GM23248 (cell line): ENCODE results near the gene PTEN. TPM values are rescaled to one million over a fixed set of nuclear protein-coding genes. Genes with fewer than 3 reads are reported as not detected.
"Not testable (repeated sequence)": the region's sequence is repeated elsewhere in the genome, so short reads cannot be mapped to it uniquely, and the experiment has no call there.

Experiments used
- DNase-seq: peaks from one replicate; pipeline ENCODE4 v3.0.0-alpha.2; 2015
- H2AFZ ChIP-seq: fragments of 200-600 bp; sonication (generic); 2 replicates; pipeline ENCODE4 v1.6.1; 2016; ENCODE audit warnings: antibody characterized with exemption
- H3F3A ChIP-seq: fragments of 200-600 bp; sonication (generic); 2 replicates; pipeline ENCODE4 v1.6.1; 2016; ENCODE audit warnings: mild to moderate bottlenecking, antibody characterized with exemption, mixed run types; ENCODE audit not compliant: insufficient read depth
- H3K27ac ChIP-seq: fragments of 200-600 bp; sonication (generic); 2 replicates; pipeline ENCODE4 v1.5.1; 2016; ENCODE audit warnings: mild to moderate bottlenecking
- H3K27me3 ChIP-seq: fragments of 200-600 bp; sonication (generic); replicated peaks from 2 replicates; pipeline ENCODE4 v1.6.1; 2016; ENCODE audit warnings: mild to moderate bottlenecking; ENCODE audit not compliant: insufficient read depth
- H3K36me3 ChIP-seq: fragments of 200-600 bp; sonication (generic); 2 replicates; pipeline ENCODE4 v1.6.1; 2016; ENCODE audit warnings: low read depth, mild to moderate bottlenecking
- H3K4me1 ChIP-seq: fragments of 200-600 bp; sonication (generic); 2 replicates; pipeline ENCODE4 v1.6.1; 2016; ENCODE audit warnings: mild to moderate bottlenecking; ENCODE audit not compliant: insufficient read depth
- H3K4me2 ChIP-seq: fragments of 200-600 bp; sonication (generic); one replicate; pipeline ENCODE4 v1.6.1; 2016; ENCODE audit warnings: mild to moderate bottlenecking; ENCODE audit not compliant: unreplicated experiment
- H3K4me3 ChIP-seq: fragments of 200-600 bp; sonication (generic); 2 replicates; pipeline ENCODE4 v1.5.1; 2016; ENCODE audit warnings: mild to moderate bottlenecking
- H3K79me2 ChIP-seq: fragments of 200-600 bp; sonication (generic); 2 replicates; pipeline ENCODE4 v1.6.1; 2016; ENCODE audit warnings: mild to moderate bottlenecking; ENCODE audit not compliant: insufficient read depth
- H3K9ac ChIP-seq: fragments of 200-600 bp; sonication (generic); 2 replicates; pipeline ENCODE4 v1.6.1; 2016; ENCODE audit warnings: mild to moderate bottlenecking
- H3K9me2 ChIP-seq: fragments of 200-600 bp; sonication (generic); 2 replicates; pipeline ENCODE4 v1.6.1; 2016; ENCODE audit warnings: mixed run types, mild to moderate bottlenecking, moderate library complexity; ENCODE audit not compliant: insufficient read depth
- H3K9me3 ChIP-seq: fragments of 200-600 bp; sonication (generic); one replicate; pipeline ENCODE4 v1.6.1; 2017; ENCODE audit warnings: low read depth
- H4K20me1 ChIP-seq: fragments of 200-600 bp; sonication (generic); 2 replicates; pipeline ENCODE4 v1.6.0; 2016; ENCODE audit not compliant: insufficient read depth
- EZH2 ChIP-seq: fragments of 200-600 bp; sonication (generic); IDR thresholded peaks from 2 replicates; pipeline ENCODE4 v1.6.1; 2018; ENCODE audit warnings: antibody characterized with exemption, mild to moderate bottlenecking; ENCODE audit not compliant: insufficient read depth, poor library complexity, severe bottlenecking
- EZH2phosphoT487 ChIP-seq: fragments of 200-600 bp; sonication (generic); IDR thresholded peaks from 2 replicates; pipeline ENCODE4 v1.6.1; 2018; ENCODE audit warnings: antibody characterized with exemption, moderate library complexity, mild to moderate bottlenecking, low read depth; ENCODE audit not compliant: insufficient read depth
- WGBS, 2 experiments: methylation state at CpG; one replicate each; pipeline ENCODE4 v1.1.6; 2015 to 2017; ENCODE audit warnings: low lambda C conversion rate in 2 of 2, low coverage in 1 of 2; ENCODE audit errors: missing lambda C conversion rate in 2 of 2; 5-methylcytosine and 5-hydroxymethylcytosine counted together
- in situ Hi-C: fragments of 300-500 bp; cut with MboI; formaldehyde crosslinking; loops from 2 replicates; pipeline ENCODE4 v1.15.0; 2020
- polyA plus RNA-seq: library from polyadenylated mRNA; unstranded; fragments of >200 nt; fragmentation: Nextera tagmentation; extraction: Ambion mirVana; gene quantifications from 2 replicates; pipeline ENCODE4 v1.2.1, GENCODE V29; 2016
- total RNA-seq: library from RNA; depleted of rRNA; stranded (reverse); fragments of >200 nt; shearing (Covaris generic); gene quantifications from 2 replicates; pipeline ENCODE4 v1.2.3, GENCODE V29; 2014

Gene PTEN
- total and polyA plus RNA-seq, 2 experiments from 2014 or later = 35.5 to 93.9 TPM

DNA sequence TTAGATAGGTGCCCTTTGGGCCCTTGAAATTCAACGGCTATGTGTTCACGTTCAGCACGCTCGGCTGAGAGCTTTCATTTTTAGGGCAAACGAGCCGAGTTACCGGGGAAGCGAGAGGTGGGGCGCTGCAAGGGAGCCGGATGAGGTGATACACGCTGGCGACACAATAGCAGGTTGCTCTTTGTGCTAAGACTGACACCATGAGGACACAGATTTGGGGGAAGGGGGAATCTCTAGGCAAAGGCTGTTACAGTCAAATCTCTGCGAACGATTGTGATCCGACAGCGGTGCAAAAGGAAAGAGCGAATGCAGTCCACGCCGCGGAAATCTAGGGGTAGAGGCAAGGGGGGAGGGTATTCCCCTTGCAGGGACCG, 759 bp upstream of the PTEN start:
- Histone ChIP-seq H3K9ac (peak overlapping the region; percentile 94), H3K9me3 (no peaks in the 10 kb centered on the region), H3K4me3 (peak overlapping the region; percentile 98), H4K20me1 (peaks cover 6% of the 10 kb centered on the region; the same call in 1 of the 2 replicates), H3K27ac (peak overlapping the region; percentile 93), H2AFZ (peak overlapping the region; percentile 88), H3K79me2 (peaks cover 37% of the 10 kb centered on the region), H3K4me2 (peak overlapping the region; percentile 94), H3F3A (peaks cover 43% of the 10 kb centered on the region), H3K9me2 (no peaks in the 10 kb centered on the region), H3K36me3 (no peaks in the 10 kb centered on the region), H3K4me1 (0 out of 2 replicates have a peak, but pooled peaks cover 4% of the 10 kb centered on the region), H3K27me3 (no peaks in the 10 kb centered on the region)
- TF ChIP-seq EZH2 (no peak), EZH2phosphoT487 (no peak)
- in situ Hi-C loops = no loop called here
- DNase-seq = peak; percentile 77
- WGBS, 2 experiments = 2 to 3% methylated on average over 21 of the region's 21 CpGs

DNA sequence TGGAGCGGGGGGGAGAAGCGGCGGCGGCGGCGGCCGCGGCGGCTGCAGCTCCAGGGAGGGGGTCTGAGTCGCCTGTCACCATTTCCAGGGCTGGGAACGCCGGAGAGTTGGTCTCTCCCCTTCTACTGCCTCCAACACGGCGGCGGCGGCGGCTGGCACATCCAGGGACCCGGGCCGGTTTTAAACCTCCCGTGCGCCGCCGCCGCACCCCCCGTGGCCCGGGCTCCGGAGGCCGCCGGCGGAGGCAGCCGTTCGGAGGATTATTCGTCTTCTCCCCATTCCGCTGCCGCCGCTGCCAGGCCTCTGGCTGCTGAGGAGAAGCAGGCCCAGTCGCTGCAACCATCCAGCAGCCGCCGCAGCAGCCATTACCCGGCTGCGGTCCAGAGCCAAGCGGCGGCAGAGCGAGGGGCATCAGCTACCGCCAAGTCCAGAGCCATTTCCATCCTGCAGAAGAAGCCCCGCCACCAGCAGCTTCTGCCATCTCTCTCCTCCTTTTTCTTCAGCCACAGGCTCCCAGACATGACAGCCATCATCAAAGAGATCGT, 598 bp downstream of the PTEN start:
- H3K9me3 ChIP-seq, H3K27me3 ChIP-seq, in situ Hi-C loops, H3K9me2 ChIP-seq, H3K36me3 ChIP-seq: not testable (repeated sequence)
- peak; percentile 62 for DNase-seq
- Histone ChIP-seq H3K4me2 (peak overlapping the region; percentile 99), H4K20me1 (peaks cover 12% of the 10 kb centered on the region; the same call in 1 of the 2 replicates), H3K27ac (peak overlapping the region; percentile 93), H3K4me1 (0 out of 2 replicates have a peak, but pooled peaks cover 15% of the 10 kb centered on the region), H3K79me2 (peaks cover 51% of the 10 kb centered on the region), H3K9ac (peak overlapping the region; percentile 94), H3K4me3 (peak overlapping the region; percentile 98), H2AFZ (peak overlapping the region; percentile 47), H3F3A (peaks cover 43% of the 10 kb centered on the region)
- WGBS, 2 experiments = 0 to 1% methylated on average over 18 to 39 of the region's 47 CpGs

DNA sequence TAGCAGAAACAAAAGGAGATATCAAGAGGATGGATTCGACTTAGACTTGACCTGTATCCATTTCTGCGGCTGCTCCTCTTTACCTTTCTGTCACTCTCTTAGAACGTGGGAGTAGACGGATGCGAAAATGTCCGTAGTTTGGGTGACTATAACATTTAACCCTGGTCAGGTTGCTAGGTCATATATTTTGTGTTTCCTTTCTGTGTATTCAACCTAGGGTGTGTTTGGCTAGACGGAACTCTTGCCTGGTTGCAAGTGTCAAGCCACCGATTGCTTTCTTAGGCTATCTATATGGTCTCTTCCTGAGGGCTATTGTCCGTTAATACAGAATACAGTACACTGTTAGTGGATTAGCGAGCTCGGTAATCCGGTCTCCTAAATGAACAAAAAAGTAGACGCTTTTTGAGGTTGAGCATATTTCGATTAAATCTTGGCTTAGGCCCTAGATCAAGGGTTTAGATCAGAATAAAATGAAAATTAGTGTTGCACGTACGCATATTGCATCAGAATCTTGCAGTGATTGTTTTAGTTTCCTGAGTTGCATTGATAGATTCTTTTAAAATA, 1.2 kb downstream of the PTEN start:
- H3K9me2 ChIP-seq = no peaks in the 10 kb centered on the region
- H3K4me1 ChIP-seq = 0 out of 2 replicates have a peak, but pooled peaks cover 19% of the 10 kb centered on the region
- H3K79me2 ChIP-seq = peaks cover 56% of the 10 kb centered on the region
- peak overlapping the region; percentile 98 for H3K4me3 ChIP-seq
- TF ChIP-seq EZH2phosphoT487 = no peak
- no peak for TF ChIP-seq EZH2
- 1% methylated on average over 16 of the region's 16 CpGs for WGBS, 2 experiments
- DNase-seq = peak; percentile 33
- peak overlapping the region; percentile 94 for H3K9ac ChIP-seq
- H3K4me2 ChIP-seq = peak overlapping the region; percentile 99
- no peaks in the 10 kb centered on the region for H3K27me3 ChIP-seq
- peak overlapping the region; percentile 47 for H2AFZ ChIP-seq
- peaks cover 12% of the 10 kb centered on the region; the same call in 1 of the 2 replicates for H4K20me1 ChIP-seq
- H3K9me3 ChIP-seq = no peaks in the 10 kb centered on the region
- H3K36me3 ChIP-seq = no peaks in the 10 kb centered on the region
- in situ Hi-C loops = no loop called here
- H3K27ac ChIP-seq = peak overlapping the region; percentile 93
- peaks cover 43% of the 10 kb centered on the region for H3F3A ChIP-seq

DNA sequence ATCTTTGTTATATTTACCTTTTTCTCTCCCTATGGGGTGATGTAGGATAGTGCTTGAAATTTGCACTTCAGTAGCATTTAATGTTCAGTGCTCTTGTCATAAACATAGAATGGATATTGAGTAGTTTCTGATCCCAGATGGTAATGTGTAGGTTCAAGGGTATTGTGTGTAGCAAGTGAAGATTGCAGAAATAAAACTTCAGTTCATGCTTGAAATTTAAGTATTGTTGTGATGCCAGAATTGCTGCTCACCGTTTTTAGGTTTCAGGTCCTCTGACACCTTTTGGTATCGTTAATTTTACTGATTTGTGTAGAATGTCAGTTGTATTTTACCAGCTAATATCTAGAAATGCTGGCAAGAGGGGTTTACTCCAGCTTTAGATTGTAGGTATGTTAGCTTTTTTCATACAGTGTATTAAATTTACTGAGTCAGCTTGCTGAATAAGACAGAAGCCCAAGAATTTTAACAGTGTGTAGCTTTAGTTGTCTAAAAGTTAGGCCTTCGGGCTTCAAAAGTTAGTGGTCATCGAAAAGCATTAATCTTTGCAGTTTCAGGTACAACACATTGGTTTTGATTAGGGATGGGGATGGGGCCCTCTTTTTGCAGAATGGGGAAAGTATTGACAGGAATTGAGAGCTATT, 1.9 kb downstream of the PTEN start:
- in situ Hi-C loops = no loop called here
- no peaks in the 10 kb centered on the region for H3K9me3 ChIP-seq
- DNase-seq = peak; percentile 47
- H3K4me1 ChIP-seq = peaks cover 26% of the 10 kb centered on the region; the same call in 1 of the 2 replicates
- H3K36me3 ChIP-seq = no peaks in the 10 kb centered on the region
- no peak overlapping the region for H2AFZ ChIP-seq
- H3K79me2 ChIP-seq = peaks cover 64% of the 10 kb centered on the region
- peaks cover 38% of the 10 kb centered on the region for H3F3A ChIP-seq
- peak overlapping the region; percentile 99 for H3K4me2 ChIP-seq
- H3K27ac ChIP-seq = peak overlapping the region; percentile 93
- peak overlapping the region; percentile 98 for H3K4me3 ChIP-seq
- H3K9ac ChIP-seq = peak overlapping the region; percentile 94
- no peaks in the 10 kb centered on the region for H3K27me3 ChIP-seq
- TF ChIP-seq EZH2phosphoT487 (no peak), EZH2 (no peak)
- H3K9me2 ChIP-seq = no peaks in the 10 kb centered on the region
- WGBS, 2 experiments = 0 to 2% methylated on average over 4 of the region's 4 CpGs
- H4K20me1 ChIP-seq = peaks cover 12% of the 10 kb centered on the region; the same call in 1 of the 2 replicates
